Measurements from ENCODE around the gene HES1.

The HES1 gene

GRCh38 chr3:194170793-194171192 lies 34.8 kb downstream of the HES1 start:
- Histone ChIP-seq H3K56ac (ENCODE audit: low read length) (no peak overlapping the region), H3K27ac (ENCODE audit: low read depth, low read length) (no peak overlapping the region), H3K4me3 (ENCODE audit: low read length) (no peak overlapping the region), H4K8ac (ENCODE audit: low read depth, low read length) (no peak overlapping the region), H4K5ac (ENCODE audit: low read length) (no peak overlapping the region), H2AK5ac (ENCODE audit: low read length) (no peak overlapping the region), H3K4me2 (ENCODE audit: low read length) (no peak overlapping the region), H3K4me1 (ENCODE audit: control insufficient read depth, low read depth, low read length) (peaks cover 12% of the 10 kb centered on the region), H3K79me1 (ENCODE audit: low read length) (no peaks in the 10 kb centered on the region), H3K4ac (ENCODE audit: low read depth, low read length) (no peak overlapping the region), H3K23ac (ENCODE audit: low read length) (no peak overlapping the region), H2BK5ac (ENCODE audit: low read length) (no peak overlapping the region), H3K9ac (ENCODE audit: low read length) (no peak overlapping the region), H3K79me2 (ENCODE audit: control insufficient read depth, insufficient read depth, low read length) (no peaks in the 10 kb centered on the region), H2BK15ac (replicated peaks; ENCODE audit: low read depth) (no peak overlapping the region), H3K36me3 (ENCODE audit: control insufficient read depth, insufficient read depth, low read length) (no peaks in the 10 kb centered on the region), H2BK120ac (ENCODE audit: low read depth, low read length) (no peak overlapping the region), H3K27me3 (ENCODE audit: insufficient read depth, low read length, poor library complexity) (no peaks in the 10 kb centered on the region), H3K18ac (ENCODE audit: low read length) (no peak overlapping the region)
- no peak for DNase-seq
- no CpG with 5 or more reads among the region's 2 CpGs for WGBS (ENCODE audit: extremely low coverage, insufficient coverage, low lambda C conversion rate)

DNA sequence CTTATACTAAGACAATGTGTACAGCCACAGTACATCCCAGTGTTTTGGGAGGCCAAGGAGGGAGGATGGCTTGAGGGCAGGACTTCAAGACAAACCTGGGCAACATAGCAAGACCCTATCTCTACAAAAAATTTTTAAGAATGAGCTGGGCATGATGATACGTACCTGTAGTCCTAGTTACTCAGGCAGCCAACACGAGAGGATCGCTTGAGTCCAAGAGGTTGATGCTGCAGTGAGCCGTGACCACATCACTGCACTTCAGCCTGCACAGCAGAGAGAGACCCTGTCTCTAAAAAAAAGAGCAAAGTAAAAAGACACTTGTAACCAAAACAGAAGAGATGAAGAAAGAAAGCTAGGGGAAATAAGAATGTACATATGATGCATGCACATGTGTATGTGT lies 38.5 kb downstream of the HES1 start:
- H2BK5ac ChIP-seq (ENCODE audit: low read length), result no peak overlapping the region
- no peak overlapping the region for H2BK120ac ChIP-seq (ENCODE audit: low read depth, low read length)
- H3K4me2 ChIP-seq (ENCODE audit: low read length), result no peak overlapping the region
- H4K8ac ChIP-seq (ENCODE audit: low read depth, low read length), result no peak overlapping the region
- H4K5ac ChIP-seq (ENCODE audit: low read length), result no peak overlapping the region
- no peaks in the 10 kb centered on the region for H3K79me2 ChIP-seq (ENCODE audit: control insufficient read depth, insufficient read depth, low read length)
- no peak overlapping the region for H3K4ac ChIP-seq (ENCODE audit: low read depth, low read length)
- H2AK5ac ChIP-seq (ENCODE audit: low read length), result no peak overlapping the region
- no peak overlapping the region for H3K18ac ChIP-seq (ENCODE audit: low read length)
- WGBS (ENCODE audit: extremely low coverage, insufficient coverage, low lambda C conversion rate), result no CpG with 5 or more reads among the region's 4 CpGs
- H3K56ac ChIP-seq (ENCODE audit: low read length), result no peak overlapping the region
- no peak overlapping the region for H3K23ac ChIP-seq (ENCODE audit: low read length)
- H3K79me1 ChIP-seq (ENCODE audit: low read length), result no peaks in the 10 kb centered on the region
- peaks cover 5% of the 10 kb centered on the region for H3K4me1 ChIP-seq (ENCODE audit: control insufficient read depth, low read depth, low read length)
- no peaks in the 10 kb centered on the region for H3K36me3 ChIP-seq (ENCODE audit: control insufficient read depth, insufficient read depth, low read length)
- no peak for DNase-seq
- H3K27me3 ChIP-seq (ENCODE audit: insufficient read depth, low read length, poor library complexity), result no peaks in the 10 kb centered on the region
- H3K27ac ChIP-seq (ENCODE audit: low read depth, low read length), result no peak overlapping the region
- H3K4me3 ChIP-seq (ENCODE audit: low read length), result no peak overlapping the region
- H3K9ac ChIP-seq (ENCODE audit: low read length), result no peak overlapping the region
- no peak overlapping the region for H2BK15ac ChIP-seq (replicated peaks; ENCODE audit: low read depth)

DNA sequence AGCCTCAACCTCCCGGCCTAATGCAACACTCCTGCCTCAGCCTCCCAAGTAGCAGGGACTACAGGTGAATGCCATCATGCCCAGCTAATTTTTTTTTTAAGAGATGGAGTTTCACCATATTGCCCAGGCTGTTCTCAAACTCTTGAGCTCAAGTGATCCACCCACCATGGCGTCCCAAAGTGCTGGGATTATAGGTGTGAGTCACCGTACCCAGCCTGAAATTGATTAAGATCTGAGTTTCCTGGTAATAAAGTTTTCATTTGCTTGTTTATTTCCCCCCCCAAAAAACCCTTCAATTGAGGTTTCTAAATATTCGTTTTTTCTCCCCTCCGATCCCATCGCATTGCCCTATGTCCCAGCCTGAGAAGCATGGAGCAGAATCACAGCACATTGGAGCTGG lies 39.0 kb downstream of the HES1 start:
- Histone ChIP-seq H3K4me1 (ENCODE audit: control insufficient read depth, low read depth, low read length) (peaks cover 3% of the 10 kb centered on the region), H3K36me3 (ENCODE audit: control insufficient read depth, insufficient read depth, low read length) (no peaks in the 10 kb centered on the region), H3K23ac (ENCODE audit: low read length) (no peak overlapping the region), H3K4me3 (ENCODE audit: low read length) (no peak overlapping the region), H3K56ac (ENCODE audit: low read length) (no peak overlapping the region), H2AK5ac (ENCODE audit: low read length) (no peak overlapping the region), H3K4me2 (ENCODE audit: low read length) (no peak overlapping the region), H3K4ac (ENCODE audit: low read depth, low read length) (no peak overlapping the region), H3K18ac (ENCODE audit: low read length) (no peak overlapping the region), H2BK15ac (replicated peaks; ENCODE audit: low read depth) (no peak overlapping the region), H2BK120ac (ENCODE audit: low read depth, low read length) (no peak overlapping the region), H3K9ac (ENCODE audit: low read length) (no peak overlapping the region), H3K27ac (ENCODE audit: low read depth, low read length) (no peak overlapping the region), H2BK5ac (ENCODE audit: low read length) (no peak overlapping the region), H4K8ac (ENCODE audit: low read depth, low read length) (no peak overlapping the region), H3K79me1 (ENCODE audit: low read length) (no peaks in the 10 kb centered on the region), H4K5ac (ENCODE audit: low read length) (no peak overlapping the region), H3K79me2 (ENCODE audit: control insufficient read depth, insufficient read depth, low read length) (no peaks in the 10 kb centered on the region), H3K27me3 (ENCODE audit: insufficient read depth, low read length, poor library complexity) (no peaks in the 10 kb centered on the region)
- no peak for DNase-seq
- WGBS (ENCODE audit: extremely low coverage, insufficient coverage, low lambda C conversion rate), result no CpG with 5 or more reads among the region's 6 CpGs

GRCh38 chr3:194176274-194176991 lies 40.5 kb downstream of the HES1 start:
- no peak overlapping the region for H4K8ac ChIP-seq (ENCODE audit: low read depth, low read length)
- H3K79me2 ChIP-seq (ENCODE audit: control insufficient read depth, insufficient read depth, low read length), result no peaks in the 10 kb centered on the region
- H3K4me1 ChIP-seq (ENCODE audit: control insufficient read depth, low read depth, low read length), result no peaks in the 10 kb centered on the region
- H3K27ac ChIP-seq (ENCODE audit: low read depth, low read length), result no peak overlapping the region
- H3K36me3 ChIP-seq (ENCODE audit: control insufficient read depth, insufficient read depth, low read length), result no peaks in the 10 kb centered on the region
- H3K4ac ChIP-seq (ENCODE audit: low read depth, low read length), result no peak overlapping the region
- H3K18ac ChIP-seq (ENCODE audit: low read length), result no peak overlapping the region
- no peak for DNase-seq
- H3K27me3 ChIP-seq (ENCODE audit: insufficient read depth, low read length, poor library complexity), result no peaks in the 10 kb centered on the region
- H3K9ac ChIP-seq (ENCODE audit: low read length), result no peak overlapping the region
- no peak overlapping the region for H2BK5ac ChIP-seq (ENCODE audit: low read length)
- H3K4me2 ChIP-seq (ENCODE audit: low read length), result no peak overlapping the region
- no peak overlapping the region for H4K5ac ChIP-seq (ENCODE audit: low read length)
- no peak overlapping the region for H2AK5ac ChIP-seq (ENCODE audit: low read length)
- no peak overlapping the region for H2BK120ac ChIP-seq (ENCODE audit: low read depth, low read length)
- no peak overlapping the region for H3K4me3 ChIP-seq (ENCODE audit: low read length)
- no peak overlapping the region for H3K23ac ChIP-seq (ENCODE audit: low read length)
- no peaks in the 10 kb centered on the region for H3K79me1 ChIP-seq (ENCODE audit: low read length)
- no CpG with 5 or more reads among the region's 18 CpGs for WGBS (ENCODE audit: extremely low coverage, insufficient coverage, low lambda C conversion rate)
- no peak overlapping the region for H2BK15ac ChIP-seq (replicated peaks; ENCODE audit: low read depth)
- H3K56ac ChIP-seq (ENCODE audit: low read length), result no peak overlapping the region

DNA sequence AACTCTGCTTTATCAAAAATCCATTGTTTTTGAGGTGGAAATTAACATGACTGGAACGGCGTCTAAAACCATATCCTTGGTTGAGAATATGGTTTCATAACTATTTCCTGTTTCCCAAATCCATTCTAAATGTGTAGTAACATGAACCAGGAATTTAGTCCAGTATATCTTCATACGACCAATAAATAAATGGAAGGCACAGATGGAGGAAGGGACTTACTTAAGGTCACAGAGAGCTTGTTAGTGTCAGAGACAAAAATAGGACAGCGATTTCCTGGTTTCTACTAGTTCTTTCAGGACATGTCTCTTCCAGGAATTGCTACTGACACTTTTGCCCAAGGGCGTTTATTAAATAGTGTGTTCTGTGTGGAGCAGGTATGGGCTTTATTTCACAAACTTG lies 41.2 kb downstream of the HES1 start:
- Histone ChIP-seq H3K18ac (ENCODE audit: low read length) (no peak overlapping the region), H3K4me3 (ENCODE audit: low read length) (no peak overlapping the region), H2BK15ac (replicated peaks; ENCODE audit: low read depth) (no peak overlapping the region), H3K4ac (ENCODE audit: low read depth, low read length) (no peak overlapping the region), H4K5ac (ENCODE audit: low read length) (no peak overlapping the region), H3K79me2 (ENCODE audit: control insufficient read depth, insufficient read depth, low read length) (no peaks in the 10 kb centered on the region), H3K23ac (ENCODE audit: low read length) (no peak overlapping the region), H2BK5ac (ENCODE audit: low read length) (no peak overlapping the region), H4K8ac (ENCODE audit: low read depth, low read length) (no peak overlapping the region), H2AK5ac (ENCODE audit: low read length) (no peak overlapping the region), H3K36me3 (ENCODE audit: control insufficient read depth, insufficient read depth, low read length) (no peaks in the 10 kb centered on the region), H3K4me2 (ENCODE audit: low read length) (no peak overlapping the region), H3K9ac (ENCODE audit: low read length) (no peak overlapping the region), H2BK120ac (ENCODE audit: low read depth, low read length) (no peak overlapping the region), H3K4me1 (ENCODE audit: control insufficient read depth, low read depth, low read length) (no peaks in the 10 kb centered on the region), H3K56ac (ENCODE audit: low read length) (no peak overlapping the region), H3K79me1 (ENCODE audit: low read length) (no peaks in the 10 kb centered on the region), H3K27me3 (ENCODE audit: insufficient read depth, low read length, poor library complexity) (no peaks in the 10 kb centered on the region), H3K27ac (ENCODE audit: low read depth, low read length) (no peak overlapping the region)
- DNase-seq, result no peak
- WGBS (ENCODE audit: extremely low coverage, insufficient coverage, low lambda C conversion rate), result no CpG with 5 or more reads among the region's 5 CpGs

- H3K9ac ChIP-seq (ENCODE audit: low read length), result no peak overlapping the region
- no peak overlapping the region for H2BK5ac ChIP-seq (ENCODE audit: low read length)
- no peak overlapping the region for H3K56ac ChIP-seq (ENCODE audit: low read length)
- no peak overlapping the region for H3K27ac ChIP-seq (ENCODE audit: low read depth, low read length)
- H3K4me3 ChIP-seq (ENCODE audit: low read length), result no peak overlapping the region
- H3K4me2 ChIP-seq (ENCODE audit: low read length), result no peak overlapping the region
- no peak overlapping the region for H2BK15ac ChIP-seq (replicated peaks; ENCODE audit: low read depth)
- no peak for DNase-seq
- no peaks in the 10 kb centered on the region for H3K4me1 ChIP-seq (ENCODE audit: control insufficient read depth, low read depth, low read length)
- no peaks in the 10 kb centered on the region for H3K27me3 ChIP-seq (ENCODE audit: insufficient read depth, low read length, poor library complexity)
- H3K79me1 ChIP-seq (ENCODE audit: low read length), result no peaks in the 10 kb centered on the region
- WGBS (ENCODE audit: extremely low coverage, insufficient coverage, low lambda C conversion rate), result no CpG with 5 or more reads among the region's 4 CpGs
- no peak overlapping the region for H3K4ac ChIP-seq (ENCODE audit: low read depth, low read length)
- no peak overlapping the region for H2AK5ac ChIP-seq (ENCODE audit: low read length)
- no peak overlapping the region for H4K8ac ChIP-seq (ENCODE audit: low read depth, low read length)
- no peak overlapping the region for H3K23ac ChIP-seq (ENCODE audit: low read length)
- no peaks in the 10 kb centered on the region for H3K79me2 ChIP-seq (ENCODE audit: control insufficient read depth, insufficient read depth, low read length)
- no peak overlapping the region for H4K5ac ChIP-seq (ENCODE audit: low read length)
- H3K18ac ChIP-seq (ENCODE audit: low read length), result no peak overlapping the region
- H3K36me3 ChIP-seq (ENCODE audit: control insufficient read depth, insufficient read depth, low read length), result no peaks in the 10 kb centered on the region
- H2BK120ac ChIP-seq (ENCODE audit: low read depth, low read length), result no peak overlapping the region
These were observed 42.2 kb downstream of the HES1 start for GRCh38 chr3:194178128-194178527.
